Stomach smooth muscle (tissue), 2 donors: ENCODE measurements around the gene MUC21.

Experiments used
- H3K27ac ChIP-seq: one replicate; pipeline ENCODE4 v1.7.0; 2013; ENCODE audit warnings: mild to moderate bottlenecking, low read length, inconsistent platforms
- H3K27me3 ChIP-seq, 2 donors: one replicate each; pipeline ENCODE4 v1.7.0; 2013; ENCODE audit warnings: low read length in 2 of 2; ENCODE audit not compliant: insufficient read depth in 2 of 2, control insufficient read depth in 1 of 2
- H3K36me3 ChIP-seq, 2 donors: one replicate each; pipeline ENCODE4 v1.7.0; 2013; ENCODE audit warnings: low read length in 2 of 2; ENCODE audit not compliant: control insufficient read depth in 2 of 2, insufficient read depth in 2 of 2
- H3K4me1 ChIP-seq: one replicate; pipeline ENCODE4 v1.7.0; 2013; ENCODE audit warnings: low read length; ENCODE audit not compliant: control insufficient read depth, insufficient read depth
- H3K4me3 ChIP-seq, 2 donors: one replicate each; pipeline ENCODE4 v1.7.0; 2013; ENCODE audit warnings: low read length in 2 of 2
- H3K9ac ChIP-seq, 2 donors: one replicate each; pipeline ENCODE4 v1.7.0; 2013; ENCODE audit warnings: low read length in 2 of 2, mild to moderate bottlenecking in 1 of 2
- H3K9me3 ChIP-seq, 2 donors: one replicate each; pipeline ENCODE4 v1.7.0; 2013; ENCODE audit warnings: low read length in 2 of 2; ENCODE audit not compliant: control insufficient read depth in 2 of 2
- donor health status: healthy.
- donor health status: Pancreatic carcinoma.

Gene MUC21

GRCh38 chr6:31031095-31031494, 47.6 kb downstream of the MUC21 start:
- H3K27ac ChIP-seq, result no peak overlapping the region
- no peaks in the 10 kb centered on the region for H3K9me3 ChIP-seq
- H3K4me1 ChIP-seq, result no peaks in the 10 kb centered on the region
- no peaks in the 10 kb centered on the region for H3K36me3 ChIP-seq
- no peak overlapping the region for H3K4me3 ChIP-seq
- H3K9ac ChIP-seq, result no peak overlapping the region
- peaks cover 0 to 2% of the 10 kb centered on the region in 2 donors for H3K27me3 ChIP-seq

GRCh38 chr6:31033075-31033474, 49.6 kb downstream of the MUC21 start:
- Histone ChIP-seq H3K27me3 (peaks cover 0 to 2% of the 10 kb centered on the region in 2 donors), H3K9me3 (no peaks in the 10 kb centered on the region), H3K27ac (no peak overlapping the region), H3K4me1 (peaks cover 4% of the 10 kb centered on the region), H3K9ac (no peak overlapping the region), H3K36me3 (no peaks in the 10 kb centered on the region), H3K4me3 (no peak overlapping the region)

GRCh38 chr6:31035862-31036497, 52.5 kb downstream of the MUC21 start:
- Histone ChIP-seq H3K36me3 (no peaks in the 10 kb centered on the region), H3K9ac (no peak overlapping the region), H3K27ac (no peak overlapping the region), H3K27me3 (no peaks in the 10 kb centered on the region), H3K9me3 (peaks cover 0 to 2% of the 10 kb centered on the region in 2 donors), H3K4me1 (peaks cover 4% of the 10 kb centered on the region), H3K4me3 (no peak overlapping the region)

- H3K4me1 ChIP-seq, result peaks cover 4% of the 10 kb centered on the region
- no peaks in the 10 kb centered on the region for H3K27me3 ChIP-seq
- H3K36me3 ChIP-seq, result no peaks in the 10 kb centered on the region
- peaks cover 0 to 2% of the 10 kb centered on the region in 2 donors for H3K9me3 ChIP-seq
- H3K4me3 ChIP-seq, result no peak overlapping the region
- no peak overlapping the region for H3K9ac ChIP-seq
- no peak overlapping the region for H3K27ac ChIP-seq
Observed at GRCh38 chr6:31037169-31037568, 53.7 kb downstream of the MUC21 start.

- H3K9ac ChIP-seq, result no peak overlapping the region
Observed at GRCh38 chr6:31037682-31038081, 54.2 kb downstream of the MUC21 start.

GRCh38 chr6:31038559-31038958, 55.0 kb downstream of the MUC21 start:
- Histone ChIP-seq H3K27ac (no peak overlapping the region), H3K4me3 (no peak overlapping the region), H3K9me3 (peaks cover 0 to 2% of the 10 kb centered on the region in 2 donors), H3K27me3 (no peaks in the 10 kb centered on the region), H3K4me1 (peaks cover 4% of the 10 kb centered on the region), H3K9ac (no peak overlapping the region), H3K36me3 (no peaks in the 10 kb centered on the region)

More at GRCh38 chr6:31037682-31038081, 54.2 kb downstream of the MUC21 start:
- no peak overlapping the region for H3K4me3 ChIP-seq
- peaks cover 0 to 2% of the 10 kb centered on the region in 2 donors for H3K9me3 ChIP-seq
- no peak overlapping the region for H3K27ac ChIP-seq
- H3K27me3 ChIP-seq, result no peaks in the 10 kb centered on the region
- peaks cover 4% of the 10 kb centered on the region for H3K4me1 ChIP-seq
- no peaks in the 10 kb centered on the region for H3K36me3 ChIP-seq
